ENCODE data around the gene PALM. TPM values are rescaled to one million over a fixed set of nuclear protein-coding genes. Genes with fewer than 3 reads are reported as not detected.

The PALM gene
- total RNA-seq, 4 donors from 2014 or later: 19.4 to 45.4 (median 24.2) TPM

DNA sequence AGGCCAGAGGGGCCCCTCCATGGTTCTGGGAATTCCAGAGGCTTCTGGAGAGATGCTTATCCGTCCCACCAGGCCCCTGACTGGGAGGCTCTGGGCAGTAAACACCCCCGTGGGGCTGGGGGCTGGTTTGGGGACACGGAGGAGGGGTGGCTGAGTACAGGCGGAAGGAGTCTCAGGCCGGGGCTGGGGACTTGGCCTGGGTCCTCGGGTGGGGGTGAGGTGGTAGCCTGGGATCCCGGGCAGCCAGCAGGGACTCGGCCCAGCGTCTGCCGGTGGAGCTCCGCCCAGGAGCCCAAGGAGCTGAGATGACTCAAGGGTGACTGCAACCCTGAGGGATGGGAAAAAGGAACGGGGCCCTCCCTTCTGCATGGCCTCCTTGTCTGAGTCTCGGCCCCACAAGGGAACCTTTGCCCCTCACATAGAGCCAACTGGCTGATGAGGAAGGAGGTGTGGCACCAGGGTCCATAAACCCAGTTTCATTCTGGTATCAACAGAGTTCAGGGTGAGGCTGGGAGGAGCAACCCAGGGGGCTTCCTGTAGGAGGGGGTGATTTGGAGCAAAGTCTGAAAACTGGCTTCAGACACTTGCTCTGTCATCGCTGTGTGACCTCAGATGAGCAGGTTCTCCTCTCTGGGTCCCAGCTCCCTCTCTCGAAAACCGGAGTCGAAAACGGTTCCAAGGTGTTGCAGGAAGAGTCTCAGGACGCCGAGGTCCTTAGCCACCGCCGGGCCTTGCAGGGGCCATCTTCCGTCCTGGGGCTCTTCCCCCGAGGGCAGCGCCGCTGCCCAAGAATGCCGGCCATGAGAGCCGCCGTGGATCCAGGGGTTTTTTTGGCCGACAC is 43.0 kb downstream of the PALM start:
- Histone ChIP-seq H3K4me1 (peaks cover 18% of the 10 kb centered on the region), H3K27ac (peak overlapping the region; percentile 67), H3K36me3 (peaks cover 11% of the 10 kb centered on the region), H3K4me3 (no peak overlapping the region), H3K27me3 (no peaks in the 10 kb centered on the region), H3K9me3 (no peaks in the 10 kb centered on the region)
- DNase-seq (ENCODE audit: low spot score in 2 of 2): peak in 1 of 2 donors; percentile 71
- WGBS: 48% methylated on average over 21 of the region's 30 CpGs
- TF ChIP-seq POLR2A (IDR thresholded peaks at IDR 0.05) (no peak), POLR2AphosphoS5 (IDR thresholded peaks at IDR 0.05) (no peak), EP300 (IDR thresholded peaks at IDR 0.05) (no peak)
- TF ChIP-seq, protein P1, sequence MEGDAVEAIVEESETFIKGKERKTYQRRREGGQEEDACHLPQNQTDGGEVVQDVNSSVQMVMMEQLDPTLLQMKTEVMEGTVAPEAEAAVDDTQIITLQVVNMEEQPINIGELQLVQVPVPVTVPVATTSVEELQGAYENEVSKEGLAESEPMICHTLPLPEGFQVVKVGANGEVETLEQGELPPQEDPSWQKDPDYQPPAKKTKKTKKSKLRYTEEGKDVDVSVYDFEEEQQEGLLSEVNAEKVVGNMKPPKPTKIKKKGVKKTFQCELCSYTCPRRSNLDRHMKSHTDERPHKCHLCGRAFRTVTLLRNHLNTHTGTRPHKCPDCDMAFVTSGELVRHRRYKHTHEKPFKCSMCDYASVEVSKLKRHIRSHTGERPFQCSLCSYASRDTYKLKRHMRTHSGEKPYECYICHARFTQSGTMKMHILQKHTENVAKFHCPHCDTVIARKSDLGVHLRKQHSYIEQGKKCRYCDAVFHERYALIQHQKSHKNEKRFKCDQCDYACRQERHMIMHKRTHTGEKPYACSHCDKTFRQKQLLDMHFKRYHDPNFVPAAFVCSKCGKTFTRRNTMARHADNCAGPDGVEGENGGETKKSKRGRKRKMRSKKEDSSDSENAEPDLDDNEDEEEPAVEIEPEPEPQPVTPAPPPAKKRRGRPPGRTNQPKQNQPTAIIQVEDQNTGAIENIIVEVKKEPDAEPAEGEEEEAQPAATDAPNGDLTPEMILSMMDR (IDR thresholded peaks at IDR 0.05): no peak

DNA sequence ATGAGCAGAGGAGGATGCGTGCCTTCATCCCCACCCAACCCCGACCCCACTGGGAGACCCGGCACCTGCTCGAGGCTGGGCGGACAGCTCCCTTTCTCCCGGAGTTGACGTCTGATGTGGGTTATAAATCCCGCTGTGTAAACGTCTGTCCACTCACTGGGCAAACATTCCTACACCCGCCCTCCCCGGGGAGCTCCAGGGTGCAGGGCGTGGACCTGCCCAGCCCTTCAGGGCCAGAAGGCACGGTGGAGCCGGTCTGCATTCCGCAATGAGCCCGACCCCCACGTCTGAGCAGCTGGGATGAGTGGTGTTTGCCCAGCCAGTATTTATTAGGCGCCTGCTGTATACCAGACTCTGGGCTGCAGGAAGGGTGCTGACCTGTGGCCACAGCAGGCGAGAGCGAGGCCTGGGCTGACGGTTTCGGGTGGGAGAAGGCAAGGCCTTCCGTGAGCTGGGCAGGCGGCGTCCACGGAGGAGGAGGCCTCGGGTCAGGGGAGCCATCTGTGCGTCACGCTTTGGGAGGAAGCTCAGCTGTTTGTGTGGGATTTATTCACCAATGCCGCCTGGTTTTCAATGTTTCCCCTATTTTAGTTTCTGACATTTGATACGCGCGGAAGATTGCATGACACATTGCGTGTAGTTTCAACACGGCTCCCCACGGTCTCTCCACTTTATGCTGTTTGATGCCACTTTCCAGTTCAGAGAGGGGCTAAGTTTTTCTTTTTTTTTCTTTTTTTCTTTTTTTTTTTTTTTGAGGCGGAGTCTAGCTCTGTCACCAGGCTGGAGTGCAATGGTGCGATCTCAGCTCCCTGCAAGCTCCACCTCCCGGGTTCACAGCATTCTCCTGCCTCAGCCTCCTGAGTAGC is 44.1 kb downstream of the PALM start:
- no peak overlapping the region for H3K4me3 ChIP-seq
- H3K36me3 ChIP-seq: no peaks in the 10 kb centered on the region
- DNase-seq (ENCODE audit: low spot score in 2 of 2): peak in 1 of 2 donors; percentile 66
- H3K9me3 ChIP-seq: no peaks in the 10 kb centered on the region
- 26% methylated on average over 21 of the region's 39 CpGs for WGBS
- TF ChIP-seq POLR2AphosphoS5 (IDR thresholded peaks at IDR 0.05) (no peak), POLR2A (IDR thresholded peaks at IDR 0.05) (no peak), EP300 (IDR thresholded peaks at IDR 0.05) (no peak)
- TF ChIP-seq, protein P1 (IDR thresholded peaks at IDR 0.05): no peak
- H3K4me1 ChIP-seq: peaks cover 18% of the 10 kb centered on the region
- no peaks in the 10 kb centered on the region for H3K27me3 ChIP-seq
- peak overlapping the region; percentile 67 for H3K27ac ChIP-seq

DNA sequence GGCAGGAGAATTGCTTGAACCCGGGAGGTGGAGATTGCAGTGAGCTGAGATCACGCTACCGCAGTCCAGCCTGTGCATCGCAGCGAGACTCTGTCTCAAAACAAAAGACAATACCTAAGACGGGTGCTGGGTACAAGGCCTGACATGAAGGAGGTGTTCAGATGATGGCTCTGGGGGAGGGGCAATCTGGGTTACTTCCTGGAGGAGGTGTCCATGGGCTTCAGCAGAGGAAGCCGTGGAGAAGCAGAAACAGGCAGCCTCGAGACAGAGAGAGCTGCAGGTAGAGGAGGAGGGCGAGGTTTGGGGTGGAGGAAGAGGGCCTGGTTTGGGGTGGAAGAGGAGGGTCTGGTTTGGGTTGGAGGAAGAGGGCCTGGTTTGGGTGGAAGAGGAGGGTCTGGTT is 45.8 kb downstream of the PALM start:
- Histone ChIP-seq H3K4me1 (peaks cover 18% of the 10 kb centered on the region), H3K27me3 (no peaks in the 10 kb centered on the region), H3K36me3 (no peaks in the 10 kb centered on the region), H3K9me3 (no peaks in the 10 kb centered on the region), H3K4me3 (no peak overlapping the region), H3K27ac (no peak overlapping the region)
- no peak for DNase-seq (ENCODE audit: low spot score in 2 of 2)
- WGBS: 90% methylated on average over 9 of the region's 9 CpGs
- TF ChIP-seq POLR2A (IDR thresholded peaks at IDR 0.05): no peak
- TF ChIP-seq POLR2AphosphoS5 (IDR thresholded peaks at IDR 0.05): no peak
- no peak for TF ChIP-seq EP300 (IDR thresholded peaks at IDR 0.05)
- TF ChIP-seq, protein P1 (IDR thresholded peaks at IDR 0.05): no peak

DNA sequence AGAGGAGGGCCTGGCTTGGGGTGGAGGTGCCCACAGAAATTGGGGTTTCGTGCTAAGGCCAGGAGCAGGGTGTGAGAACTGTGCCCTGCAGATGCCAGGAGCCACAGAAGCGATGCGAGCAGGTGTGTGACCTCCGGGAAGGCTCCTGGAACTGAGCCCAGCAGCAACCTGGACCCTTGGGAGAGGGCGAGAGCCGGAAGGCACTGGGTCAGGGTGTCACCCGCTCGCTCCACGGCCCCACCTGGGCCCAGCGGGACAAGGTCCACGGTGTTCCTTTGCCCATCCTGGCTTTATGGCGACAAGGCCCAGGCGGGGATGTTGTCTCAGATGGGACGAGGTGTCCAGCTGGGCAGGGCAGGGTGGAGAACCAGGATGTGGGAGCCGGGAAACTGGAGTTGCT is 46.3 kb downstream of the PALM start:
- H3K27ac ChIP-seq: no peak overlapping the region
- no peaks in the 10 kb centered on the region for H3K36me3 ChIP-seq
- WGBS: 84% methylated on average over 4 of the region's 15 CpGs
- no peak for TF ChIP-seq POLR2AphosphoS5 (IDR thresholded peaks at IDR 0.05)
- TF ChIP-seq EP300 (IDR thresholded peaks at IDR 0.05): no peak
- no peak for TF ChIP-seq POLR2A (IDR thresholded peaks at IDR 0.05)
- TF ChIP-seq, protein P1 (IDR thresholded peaks at IDR 0.05): no peak
- no peak for DNase-seq (ENCODE audit: low spot score in 2 of 2)
- no peaks in the 10 kb centered on the region for H3K9me3 ChIP-seq
- H3K27me3 ChIP-seq: no peaks in the 10 kb centered on the region
- no peak overlapping the region for H3K4me3 ChIP-seq
- H3K4me1 ChIP-seq: peaks cover 18% of the 10 kb centered on the region

DNA sequence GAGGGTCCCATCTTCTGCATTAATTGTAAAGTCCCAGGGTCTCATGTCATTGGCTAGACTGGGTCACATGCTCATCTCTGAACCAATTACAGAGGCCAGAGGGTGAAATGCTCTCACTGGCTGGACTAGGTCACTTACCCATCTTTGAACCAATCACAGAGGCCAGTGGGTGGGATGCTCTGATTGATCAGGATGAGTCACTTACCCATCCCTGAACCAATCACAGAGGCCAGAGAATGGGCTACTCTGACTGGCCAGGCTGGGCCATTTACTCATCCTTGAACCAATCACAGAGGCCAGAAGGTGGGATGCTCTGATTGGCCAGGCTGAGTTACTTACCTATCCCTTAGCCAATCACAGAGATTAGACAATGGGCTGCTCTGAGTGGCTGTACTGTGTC is 47.5 kb downstream of the PALM start:
- DNase-seq (ENCODE audit: low spot score in 2 of 2): no peak
- no peak overlapping the region for H3K4me3 ChIP-seq
- no peak for TF ChIP-seq EP300 (IDR thresholded peaks at IDR 0.05)
- TF ChIP-seq POLR2A (IDR thresholded peaks at IDR 0.05): no peak
- TF ChIP-seq, protein P1 (IDR thresholded peaks at IDR 0.05): no peak
- TF ChIP-seq POLR2AphosphoS5 (IDR thresholded peaks at IDR 0.05): no peak
- no peaks in the 10 kb centered on the region for H3K9me3 ChIP-seq
- peaks cover 11% of the 10 kb centered on the region for H3K4me1 ChIP-seq
- no peaks in the 10 kb centered on the region for H3K27me3 ChIP-seq
- H3K36me3 ChIP-seq: no peaks in the 10 kb centered on the region
- H3K27ac ChIP-seq: no peak overlapping the region

Measured in suprapubic skin (tissue), 4 donors.